Kidney tubule cell (primary cell): ENCODE results near the gene COL11A1.

ENCODE experiments used
- DNase-seq: peaks from one replicate; pipeline ENCODE4 v3.0.0-alpha.2; 2018; ENCODE audit warnings: low spot score

The COL11A1 gene

DNA sequence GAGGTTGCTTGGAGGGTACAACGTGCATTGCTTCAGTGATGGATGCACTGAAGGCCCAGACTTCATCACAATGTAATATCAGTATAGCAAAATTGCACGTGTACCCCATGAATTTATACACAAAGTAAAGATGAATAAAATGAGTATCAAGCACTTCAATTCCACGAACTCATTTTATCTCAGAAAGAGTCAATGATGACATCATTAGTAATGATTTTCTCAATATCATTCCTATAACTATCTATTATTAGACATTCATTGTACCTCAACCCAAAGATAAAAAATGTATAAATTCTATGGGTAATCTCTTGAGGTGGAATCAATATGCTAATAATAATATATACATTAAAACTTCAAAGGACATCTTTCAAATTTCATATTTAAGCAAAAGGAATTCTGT, 208.4 kb downstream of the COL11A1 start:
- DNase-seq: no peak

DNA sequence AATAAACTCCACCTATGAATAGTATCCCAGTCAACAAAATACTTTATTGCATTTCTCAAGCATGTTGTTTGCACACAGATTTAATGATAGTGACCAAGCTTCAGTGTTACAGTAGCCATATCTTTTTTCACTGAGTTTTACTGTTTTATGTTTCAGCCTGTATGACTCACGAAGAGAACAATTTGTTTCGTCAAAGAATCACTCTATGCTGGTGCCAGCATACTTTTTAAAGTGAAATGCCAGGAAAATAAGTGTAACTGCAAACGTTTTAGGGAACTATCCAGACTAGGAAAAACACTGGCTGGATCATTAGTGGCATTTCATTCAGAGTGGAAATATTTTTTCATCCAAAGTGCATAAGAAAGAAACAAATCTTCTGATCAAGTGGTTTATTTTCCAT, 210.8 kb downstream of the COL11A1 start:
- DNase-seq: peak; percentile 5

DNA sequence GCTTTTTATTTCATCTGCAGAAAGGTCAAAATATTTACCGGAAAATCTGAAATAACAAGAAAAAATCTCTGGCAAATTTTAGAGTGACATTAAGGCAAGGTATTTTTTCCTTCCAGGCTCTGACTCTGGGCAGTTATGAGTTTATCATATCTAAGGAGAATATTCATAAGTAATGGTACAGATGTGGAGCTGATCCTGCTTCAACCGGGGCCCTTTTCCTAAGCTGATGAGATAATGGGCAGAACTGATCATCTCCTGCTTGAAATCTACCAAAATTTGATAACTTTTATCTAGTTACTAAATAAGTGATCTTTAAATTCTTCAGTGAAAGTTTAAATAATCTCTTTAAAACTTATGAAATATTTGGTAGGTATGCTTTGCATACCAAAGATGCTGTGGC, 211.6 kb downstream of the COL11A1 start:
- no peak for DNase-seq

DNA sequence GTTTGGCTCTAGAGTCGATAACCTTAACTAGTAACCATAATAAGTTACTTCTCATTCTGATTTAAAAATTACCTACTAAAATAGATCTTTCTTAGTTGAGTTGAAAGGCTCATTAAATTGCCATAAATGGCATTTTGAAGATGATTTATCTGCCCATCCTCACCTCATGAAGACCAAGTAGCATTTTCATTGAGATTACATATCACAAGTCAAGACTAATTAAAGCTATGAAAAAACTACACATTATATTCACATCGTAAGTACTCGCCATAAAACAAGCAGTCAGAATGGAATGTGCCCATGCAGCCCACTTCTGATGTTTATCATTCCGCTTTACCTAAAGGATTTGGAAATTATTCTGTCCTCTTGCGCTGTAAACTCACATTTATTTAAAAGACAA, 212.0 kb downstream of the COL11A1 start:
- DNase-seq: no peak

DNA sequence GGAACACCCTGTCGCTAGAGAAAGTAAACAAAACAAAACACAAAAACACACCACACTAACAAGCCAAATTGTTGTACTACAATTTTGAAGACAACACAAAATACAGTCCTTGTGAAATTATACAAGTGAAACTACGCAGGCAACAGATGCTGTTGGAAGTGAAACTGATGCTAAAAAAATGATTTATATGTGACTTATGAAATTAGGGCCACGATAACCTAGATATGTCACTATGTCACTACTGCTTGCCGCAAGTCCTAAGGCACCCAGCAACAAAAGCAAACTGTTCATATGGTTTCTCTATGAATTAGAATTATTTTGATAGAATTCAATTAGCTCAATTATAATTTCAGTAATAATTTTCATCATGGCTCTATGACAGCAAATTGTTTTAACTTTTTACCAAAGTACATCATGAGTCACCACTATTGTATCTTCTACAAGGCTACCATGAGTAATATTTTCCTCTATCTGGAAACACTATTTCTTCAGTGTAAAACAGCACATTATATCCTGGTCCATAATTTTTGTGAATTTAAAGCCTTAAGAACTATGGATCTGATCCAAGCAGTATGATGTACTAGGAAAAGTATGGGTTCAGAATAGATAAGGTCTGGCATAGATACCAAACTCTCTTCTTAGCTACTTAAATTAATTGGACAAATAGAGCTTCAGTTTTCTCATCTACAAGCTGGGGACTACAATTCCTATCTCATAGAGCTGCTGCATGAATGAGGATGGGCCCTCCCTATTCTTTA, 216.3 kb downstream of the COL11A1 start:
- peak; percentile 16 for DNase-seq

DNA sequence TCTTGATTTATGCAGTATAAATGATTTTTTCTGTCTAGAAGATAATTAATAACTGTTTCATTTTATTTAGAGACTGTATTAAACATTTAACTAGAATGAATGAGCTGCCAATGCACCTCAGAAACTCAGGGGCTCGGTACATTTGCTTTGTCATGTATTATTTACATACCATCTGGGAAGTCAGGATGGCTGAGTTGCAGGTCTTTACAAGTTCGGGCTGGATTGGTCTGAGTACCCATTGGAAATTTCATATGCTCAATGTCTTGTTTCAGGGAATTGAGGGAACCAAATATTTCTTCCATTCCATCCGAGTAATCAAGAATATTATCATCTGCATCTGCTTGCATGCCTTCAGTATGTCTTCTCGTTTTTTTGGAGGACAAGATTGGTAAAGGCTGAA, 221.7 kb downstream of the COL11A1 start:
- DNase-seq: no peak

DNA sequence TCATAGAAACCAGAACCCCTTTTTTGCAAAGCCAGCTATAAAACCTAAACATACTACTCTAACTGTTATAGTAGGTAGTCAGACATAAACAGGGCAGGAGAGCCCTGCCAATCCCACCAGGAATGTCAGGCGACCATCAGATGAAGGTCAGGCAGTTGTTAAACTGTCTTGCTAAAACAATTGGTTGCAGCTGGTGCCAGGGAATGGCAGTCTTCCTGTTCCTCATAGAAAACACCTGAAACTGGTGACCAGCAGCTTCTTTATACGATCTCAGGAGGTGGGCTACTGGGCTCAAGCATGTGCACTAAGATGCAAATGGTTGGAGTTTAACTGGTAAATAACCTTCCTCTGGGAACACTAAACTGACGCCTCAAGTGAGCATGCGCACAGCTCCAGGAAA, 224.1 kb downstream of the COL11A1 start:
- DNase-seq: no peak

DNA sequence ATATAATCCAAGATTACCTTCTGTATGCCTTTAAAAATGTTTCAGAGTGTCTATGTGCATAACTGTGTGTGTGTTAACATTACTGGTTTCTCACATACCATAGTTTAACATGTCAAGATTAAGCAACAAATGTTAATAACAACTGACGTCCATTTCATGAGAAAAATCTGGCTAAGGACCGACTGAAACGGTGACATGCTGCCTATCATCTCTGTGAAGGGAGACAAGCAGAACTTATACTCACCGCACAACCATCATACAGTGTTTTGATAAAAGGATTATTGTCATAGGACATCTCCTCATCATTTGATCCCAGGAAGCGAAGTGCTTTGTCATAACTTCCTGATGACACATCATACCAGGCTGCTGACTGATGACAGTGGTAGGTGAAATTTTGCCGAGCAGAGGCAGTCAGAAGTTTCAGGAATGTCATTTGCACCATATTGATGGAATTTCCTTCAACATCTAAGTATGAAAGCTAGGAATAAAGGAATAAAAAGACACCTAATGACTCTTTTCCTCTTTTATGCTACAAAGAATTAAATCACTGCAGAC, 228.8 kb downstream of the COL11A1 start:
- DNase-seq: peak; percentile 90

DNA sequence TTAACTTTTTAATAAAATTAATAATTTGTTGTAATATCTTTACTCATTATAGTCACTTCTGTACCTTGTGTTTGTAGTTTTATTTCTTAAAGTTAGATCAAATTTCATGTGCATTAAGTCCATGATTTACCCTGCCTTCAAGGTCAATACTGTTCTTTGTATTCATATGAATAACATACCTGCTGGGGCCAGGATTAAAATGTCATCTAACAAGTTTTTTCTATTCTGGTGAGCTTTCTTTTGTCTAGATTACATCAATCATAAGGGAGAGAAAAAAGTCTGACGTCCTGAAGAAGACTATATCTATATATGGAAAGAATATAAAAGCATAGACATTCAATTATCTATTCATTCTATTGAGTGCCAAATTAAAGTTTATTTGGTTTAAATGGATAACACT, 232.6 kb downstream of the COL11A1 start:
- no peak for DNase-seq

DNA sequence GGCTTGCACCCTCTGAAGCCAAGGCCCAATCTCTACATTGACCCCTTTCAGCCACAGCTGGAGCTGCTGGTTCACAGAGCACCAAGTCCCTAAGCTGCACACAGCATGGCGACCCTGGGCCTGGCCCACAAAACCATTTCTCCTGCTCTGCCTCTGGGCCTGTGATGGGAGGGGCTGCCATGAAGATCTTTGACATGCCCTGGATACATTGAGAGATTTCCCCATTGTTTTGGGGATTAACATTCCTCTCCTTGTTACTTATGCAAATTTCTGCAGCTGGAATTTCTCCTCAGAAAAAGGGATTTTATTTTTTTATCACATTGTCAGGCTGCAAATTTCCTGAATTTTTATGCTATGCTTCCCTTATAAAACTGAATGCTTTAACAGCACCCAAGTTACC, 235.8 kb downstream of the COL11A1 start:
- DNase-seq: no peak

DNA sequence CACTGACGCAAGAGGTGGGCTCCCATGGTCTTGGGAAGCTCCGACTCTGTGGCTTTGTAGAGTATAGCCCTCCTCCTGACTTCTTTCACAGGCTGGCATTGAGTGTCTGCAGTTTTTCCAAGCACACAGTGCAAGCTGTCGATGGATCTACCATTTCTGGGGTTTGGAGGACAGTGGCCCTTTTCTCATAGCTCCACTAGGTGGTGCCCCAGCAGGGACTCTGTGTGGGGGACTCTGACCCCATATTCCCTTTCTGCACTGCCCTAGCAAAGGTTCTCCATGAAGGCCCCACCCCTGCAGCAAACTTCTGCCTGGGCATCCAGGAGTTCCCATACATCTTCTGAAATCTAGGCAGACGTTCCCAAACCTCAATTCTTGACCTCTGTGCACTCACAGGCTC, 236.2 kb downstream of the COL11A1 start:
- DNase-seq: no peak

DNA sequence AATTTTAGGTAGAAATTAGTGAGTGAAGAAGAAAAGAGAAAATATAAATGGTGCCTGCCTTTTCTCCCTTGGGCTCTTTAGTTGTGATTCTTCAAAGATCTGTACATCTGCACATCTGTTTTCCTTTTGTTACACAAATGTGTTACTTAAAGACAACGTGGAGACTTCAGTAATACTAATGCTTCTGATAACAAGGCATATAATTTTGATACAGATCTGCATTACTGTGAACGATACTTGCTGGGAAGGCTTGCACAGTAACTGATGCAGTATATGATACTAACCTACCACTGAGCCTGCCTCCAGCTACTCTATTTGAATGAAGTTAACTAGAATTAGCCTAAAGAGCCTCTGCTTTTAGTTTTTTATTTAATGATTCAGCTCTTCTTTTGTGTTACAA, 244.6 kb downstream of the COL11A1 start:
- DNase-seq: no peak

DNA sequence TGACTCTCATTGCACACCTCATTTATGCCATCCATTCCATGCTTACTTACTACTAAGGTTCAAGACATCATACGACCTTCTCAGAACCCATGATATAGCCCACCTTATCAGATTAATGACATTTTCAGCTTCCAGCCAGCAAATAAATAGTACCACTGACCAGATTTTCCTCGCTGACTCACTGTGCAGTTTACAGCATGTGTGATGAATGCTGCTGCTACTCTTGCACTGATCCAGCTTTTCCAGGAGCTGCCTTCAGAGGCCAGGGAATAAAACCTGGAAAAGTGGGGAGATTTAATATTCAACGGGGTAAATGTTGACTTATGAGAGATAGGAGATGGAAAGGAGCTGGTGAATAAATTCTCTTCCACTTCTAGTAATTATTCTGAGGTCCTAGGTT, 247.1 kb downstream of the COL11A1 start:
- DNase-seq: no peak

DNA sequence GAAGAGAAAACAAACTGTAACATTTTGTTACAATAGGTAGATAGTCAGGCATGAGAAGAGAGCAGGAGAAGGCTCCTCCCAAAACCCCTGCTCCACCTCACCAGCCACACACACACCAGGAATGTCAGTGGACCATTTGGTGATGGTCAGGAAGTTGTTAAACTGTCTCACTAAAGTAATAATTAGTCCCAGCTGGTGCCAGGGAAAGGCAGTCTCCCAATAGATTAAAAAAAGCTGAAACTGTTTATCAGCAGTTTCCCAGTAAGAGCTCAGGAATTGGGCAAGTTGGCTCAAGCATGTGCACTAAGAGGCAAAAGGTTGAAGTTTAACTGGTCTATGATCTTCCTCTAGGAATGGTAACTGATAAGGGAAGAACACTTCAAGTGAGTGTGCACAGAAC, 249.6 kb downstream of the COL11A1 start:
- no peak for DNase-seq

DNA sequence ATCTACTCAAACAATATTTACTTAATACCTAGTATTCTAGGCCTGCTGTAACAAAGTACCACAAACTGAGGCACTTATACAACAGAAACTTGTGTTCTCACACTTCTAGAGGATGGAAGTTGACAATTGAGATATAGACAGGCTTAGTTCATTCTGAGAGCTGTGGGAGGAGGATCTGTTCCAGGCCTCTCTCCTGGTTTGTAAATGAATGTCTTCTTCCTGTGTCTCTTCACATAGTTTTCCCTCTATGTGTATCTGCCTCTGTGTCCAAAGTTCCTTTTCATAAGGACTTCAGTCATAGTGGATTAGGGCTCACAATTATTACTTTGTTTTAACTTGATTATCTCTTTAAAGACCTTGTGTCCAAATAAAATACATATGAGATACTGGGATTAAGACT, 251.1 kb downstream of the COL11A1 start:
- no peak for DNase-seq

DNA sequence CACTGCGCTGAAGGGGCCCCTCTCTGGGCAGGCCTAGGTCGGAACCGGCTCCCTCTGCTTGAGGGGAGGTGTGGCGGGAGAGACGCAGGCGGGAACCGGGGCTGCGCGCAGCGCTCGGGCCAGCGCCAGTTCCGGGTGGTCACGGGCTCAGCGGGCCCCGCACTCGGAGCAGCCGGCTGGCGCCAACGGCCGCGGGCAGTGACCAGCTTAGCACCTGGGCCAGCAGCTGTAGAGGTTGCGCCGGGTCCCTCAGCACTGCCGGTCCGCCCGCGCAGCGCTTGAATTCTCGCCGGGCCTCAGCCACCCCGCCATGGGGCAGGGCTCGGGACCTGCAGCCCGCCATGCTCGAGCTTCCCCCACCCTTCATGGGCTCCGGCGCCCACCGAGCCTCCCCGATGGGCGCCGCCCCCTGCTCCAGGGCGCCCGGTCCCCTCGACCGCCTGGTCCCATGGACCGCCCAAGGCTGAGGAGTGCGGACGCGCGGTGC, 254.6 kb downstream of the COL11A1 start:
- DNase-seq: no peak

DNA sequence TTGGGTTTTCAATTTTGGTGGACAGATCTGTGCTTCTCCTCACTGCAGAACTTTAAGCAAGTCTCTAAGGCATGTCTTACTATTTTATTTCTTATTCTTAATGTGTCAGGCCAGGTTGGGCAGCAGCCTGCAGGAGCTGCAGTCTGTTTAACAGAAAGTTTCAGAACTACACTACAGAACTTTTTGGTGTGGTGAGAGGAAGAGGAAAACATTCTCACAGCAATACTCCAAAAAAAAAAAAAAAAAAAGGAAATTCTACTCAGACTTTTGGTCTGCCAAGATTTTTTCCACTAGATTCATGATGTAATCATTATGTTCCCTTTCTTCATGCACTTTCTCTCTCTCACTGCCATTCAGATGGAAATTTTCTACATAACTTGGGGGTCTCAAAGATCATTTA, 255.2 kb downstream of the COL11A1 start:
- DNase-seq: no peak

DNA sequence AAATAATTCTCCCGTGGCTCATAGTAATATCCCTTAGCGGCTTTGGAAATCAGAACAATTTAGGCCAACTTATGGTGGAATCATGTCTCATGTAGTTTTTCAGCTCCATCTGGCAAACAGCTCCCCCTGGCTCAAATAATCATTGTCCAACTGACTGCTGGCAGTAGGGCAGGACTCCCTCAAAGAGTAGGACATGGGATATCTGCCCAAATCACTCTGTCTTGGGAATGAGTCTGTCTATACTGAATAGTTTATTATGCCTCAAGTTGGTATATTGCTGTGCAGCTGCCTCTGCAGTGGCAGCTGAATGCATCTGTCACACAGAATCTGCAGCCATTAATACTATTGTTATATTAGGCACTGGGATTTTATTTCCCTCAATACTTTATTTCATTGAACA, 255.7 kb downstream of the COL11A1 start:
- DNase-seq: no peak

DNA sequence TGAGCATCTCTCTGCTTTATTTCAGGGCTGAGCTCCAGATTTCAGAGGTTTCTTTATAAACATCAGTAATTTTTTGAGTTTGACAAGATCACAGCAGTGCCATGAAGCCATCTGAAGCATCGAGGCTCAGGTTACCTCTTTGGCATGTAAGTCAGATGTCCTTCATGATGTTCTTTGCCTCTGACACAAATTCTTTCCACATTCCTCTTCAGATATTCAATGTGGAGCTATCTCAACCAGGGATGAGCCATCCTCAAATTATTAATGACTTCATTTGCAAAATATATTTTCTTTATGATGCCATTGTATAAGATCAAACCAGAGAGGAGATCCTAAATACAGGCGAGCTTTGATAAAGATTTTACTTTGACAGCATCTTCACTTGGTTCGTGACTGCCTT, 256.7 kb downstream of the COL11A1 start:
- DNase-seq: no peak

DNA sequence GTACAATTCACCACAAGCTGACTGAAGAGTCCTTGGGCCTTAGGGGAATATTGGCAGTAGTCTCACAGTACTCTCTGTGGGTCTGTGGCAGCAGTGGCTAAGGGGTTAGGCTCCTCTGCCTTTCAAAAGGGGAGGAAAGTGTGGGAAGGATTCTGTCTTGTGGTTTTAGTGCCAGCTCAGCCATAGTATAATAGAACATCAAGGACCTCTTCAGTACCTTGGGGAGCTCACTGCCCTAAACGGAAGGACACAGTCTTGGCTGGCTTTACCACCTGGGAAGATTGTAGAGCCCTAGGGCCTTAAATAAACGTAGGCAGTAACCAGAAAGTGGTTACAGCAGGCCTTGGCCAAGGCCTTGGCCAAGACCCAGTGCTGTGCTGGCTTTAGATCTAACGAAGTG, 265.7 kb downstream of the COL11A1 start:
- no peak for DNase-seq

DNA sequence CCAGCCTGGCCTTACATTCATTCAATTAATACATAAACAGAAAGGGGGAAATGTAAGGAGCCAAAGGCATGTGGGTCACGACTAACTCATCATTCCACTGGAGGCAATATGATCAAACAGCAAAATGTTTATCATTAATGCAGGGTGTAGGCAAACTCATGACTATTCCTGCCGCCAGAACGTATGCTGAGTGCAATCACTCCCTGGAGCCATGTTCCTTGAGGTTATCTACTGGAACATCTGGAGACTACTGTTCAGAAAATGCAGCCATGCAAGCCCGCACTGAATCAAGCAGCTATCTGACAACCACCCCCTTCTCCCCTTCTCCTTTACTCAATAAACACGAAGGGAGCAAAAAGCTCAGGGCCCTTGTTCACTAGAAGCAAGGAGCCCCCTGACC, 267.6 kb downstream of the COL11A1 start:
- no peak for DNase-seq

DNA sequence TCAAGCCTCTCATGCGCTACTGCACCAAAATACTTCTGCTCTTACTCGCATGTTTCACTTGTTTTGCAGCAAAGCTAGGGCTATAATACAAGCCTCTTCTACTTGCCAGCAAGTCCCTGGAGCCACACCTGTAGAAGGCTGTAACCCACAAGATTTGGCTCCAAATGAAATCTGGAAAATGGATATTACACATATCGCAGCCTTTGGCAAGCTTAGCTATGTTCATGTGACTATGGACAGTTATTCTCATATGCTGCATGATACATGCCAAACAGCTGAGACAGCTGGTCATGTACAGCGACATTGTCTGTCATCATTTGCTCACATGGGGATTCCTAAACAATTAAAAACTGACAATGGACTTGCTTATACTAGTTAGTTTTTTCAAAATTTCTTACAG, 270.3 kb downstream of the COL11A1 start:
- DNase-seq: no peak

DNA sequence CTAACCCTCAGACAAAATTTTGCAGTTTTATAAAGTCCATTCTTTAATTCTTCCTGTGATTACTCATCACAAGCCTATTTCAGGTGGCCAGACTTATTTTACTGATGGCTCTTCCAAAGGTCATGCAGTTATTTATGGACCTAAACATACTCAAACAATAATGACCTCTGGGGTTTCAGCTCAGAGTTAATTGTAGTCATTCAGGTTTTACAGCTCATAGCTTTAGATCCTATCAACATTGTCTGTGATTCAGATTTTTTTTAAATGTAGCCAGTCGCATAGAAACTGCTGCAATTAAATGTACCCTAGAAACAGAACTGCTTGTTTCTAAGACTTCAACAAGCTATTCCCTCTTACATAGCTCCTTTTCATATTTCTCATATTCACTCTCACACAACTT, 270.8 kb downstream of the COL11A1 start:
- DNase-seq: no peak

DNA sequence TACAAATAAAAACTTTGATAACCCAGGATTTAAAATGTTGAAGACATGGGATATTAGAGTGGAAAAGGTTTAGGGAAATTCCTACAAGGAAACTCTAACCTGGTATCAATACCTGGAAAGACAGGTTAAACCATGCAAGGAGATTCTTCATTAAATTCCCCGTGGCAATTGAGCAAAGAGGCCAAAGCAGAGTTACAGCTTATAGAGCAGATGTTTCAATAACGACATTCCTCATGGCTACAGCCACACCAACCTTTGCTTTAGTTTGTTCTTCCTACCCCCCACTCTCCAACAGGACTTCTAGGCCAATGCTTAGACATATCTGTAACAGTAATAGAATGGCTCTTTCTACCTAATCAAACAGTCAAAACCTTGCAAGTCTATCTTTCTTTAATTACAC, 271.3 kb downstream of the COL11A1 start:
- no peak for DNase-seq
